AG04449 (cell line): Measurements from ENCODE around the gene MYL1.

Experiments used
- CTCF ChIA-PET: fragments of 350-600 bp; formaldehyde crosslinking; extraction: SDS; loops from one replicate; lab custom pipeline; 2021; ENCODE audit warnings: antibody characterized with exemption; lab: Yijun Ruan, JAX
- POLR2A ChIA-PET: fragments of 400-600, 350-600 bp; formaldehyde crosslinking; extraction: SDS; loops from one replicate; lab custom pipeline; 2020; ENCODE audit warnings: antibody characterized with exemption, inconsistent platforms; lab: Yijun Ruan, JAX
- DNase-seq: peaks from one replicate; pipeline ENCODE4 v3.0.0-alpha.2; 2010; ENCODE audit warnings: low read depth, low spot score
- H3K4me3 ChIP-seq: 2 replicates; pipeline ENCODE4 v1.5.1; 2011; ENCODE audit warnings: low read depth, mild to moderate bottlenecking, control low read depth, low read length
- CTCF ChIP-seq: IDR thresholded peaks from one replicate; pipeline ENCODE4 v1.5.1; 2011; ENCODE audit warnings: mild to moderate bottlenecking, moderate library complexity, low read length, control low read depth, inconsistent platforms; ENCODE audit not compliant: insufficient read depth; ENCODE audit errors: missing control alignments

MYL1 gene

GRCh38 chr2:210309548-210310233 is 5.3 kb downstream of the MYL1 start:
- TF ChIP-seq CTCF: no peak
- CTCF ChIA-PET: no interaction called here
- DNase-seq: no peak
- no peak overlapping the region for H3K4me3 ChIP-seq
- POLR2A ChIA-PET: no interaction called here

- DNase-seq: no peak
- no peak for TF ChIP-seq CTCF
- POLR2A ChIA-PET: no interaction called here
- CTCF ChIA-PET: no interaction called here
- H3K4me3 ChIP-seq: no peak overlapping the region
Measured at GRCh38 chr2:210303498-210303897, 11.5 kb downstream of the MYL1 start.

- DNase-seq: no peak
- POLR2A ChIA-PET: no interaction called here
- CTCF ChIA-PET: no interaction called here
- TF ChIP-seq CTCF: no peak
- no peak overlapping the region for H3K4me3 ChIP-seq
Measured at GRCh38 chr2:210302326-210302725, 12.6 kb downstream of the MYL1 start.

GRCh38 chr2:210299866-210300373 is 15.1 kb downstream of the MYL1 start:
- TF ChIP-seq CTCF: no peak
- POLR2A ChIA-PET: no interaction called here
- CTCF ChIA-PET: no interaction called here

GRCh38 chr2:210288408-210288807 is 26.6 kb downstream of the MYL1 start:
- H3K4me3 ChIP-seq: no peak overlapping the region
- DNase-seq: no peak
- ChIA-PET POLR2A (no interaction called here), CTCF (no interaction called here)
- TF ChIP-seq CTCF: no peak

More at GRCh38 chr2:210299866-210300373, 15.1 kb downstream of the MYL1 start:
- no peak for DNase-seq
- H3K4me3 ChIP-seq: no peak overlapping the region

- POLR2A ChIA-PET: no interaction called here
- no peak overlapping the region for H3K4me3 ChIP-seq
- CTCF ChIA-PET: interaction anchor here (1.3 kb wide), 1 partner anchor 112 kb away, joined by 3 read pairs; no protein-coding TSS in a partner anchor
- TF ChIP-seq CTCF: no peak
- DNase-seq: no peak
Measured at GRCh38 chr2:210287301-210287700, 27.7 kb downstream of the MYL1 start.
